Measurements from ENCODE around the gene SDHC. TPM values are rescaled to one million over a fixed set of nuclear protein-coding genes. Genes with fewer than 3 reads are reported as not detected.

The SDHC gene
- polyA plus RNA-seq, 3 donors, result 208 to 350 (median 323) TPM

GRCh38 chr1:161374373-161374772 lies 60.2 kb downstream of the SDHC start:
- DNase-seq, result no peak
- intact Hi-C loops (cut with micrococcal nuclease), result no loop called here
- no CpG with 5 or more reads among the region's 2 CpGs for WGBS (ENCODE audit: insufficient coverage)

DNA sequence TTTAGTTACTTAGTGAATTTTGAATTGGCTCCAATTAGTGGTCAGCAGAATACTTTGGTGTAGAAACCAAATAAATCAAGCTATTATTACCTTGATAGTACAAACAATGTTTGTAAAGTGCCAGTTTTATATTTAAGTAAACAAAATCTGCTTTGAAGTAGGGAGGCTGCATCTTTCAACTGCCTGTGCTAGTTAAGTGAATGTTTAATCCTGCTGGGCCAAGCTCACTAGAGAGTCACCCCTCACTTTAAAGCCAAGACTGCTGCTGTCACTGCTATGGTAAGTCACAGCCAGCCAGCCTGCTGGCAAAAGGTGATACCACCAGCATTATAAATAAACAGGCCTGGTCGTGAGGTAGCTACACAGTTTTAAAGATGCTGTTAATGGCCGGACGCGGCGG lies 63.8 kb downstream of the SDHC start:
- H3K36me3 ChIP-seq (replicated peaks in 1 of 2; ENCODE audit: control insufficient read depth in 1 of 2, insufficient read depth in 2 of 2, low read length in 2 of 2), result no peaks in the 10 kb centered on the region
- no peaks in the 10 kb centered on the region for H4K20me1 ChIP-seq (ENCODE audit: insufficient read depth, low read length)
- no peak for DNase-seq
- no peak overlapping the region for H3K27ac Mint-ChIP-seq
- H3K9me3 Mint-ChIP-seq, result peaks cover 0 to 2% (median 0%) of the 10 kb centered on the region in 7 donors
- H3K36me3 Mint-ChIP-seq, result no peaks in the 10 kb centered on the region
- no CpG with 5 or more reads among the region's 5 CpGs for WGBS (ENCODE audit: insufficient coverage)
- peaks cover 0 to 7% (median 1%) of the 10 kb centered on the region in 3 donors for H3K27me3 Mint-ChIP-seq (ENCODE audit: low read depth in 3 of 3)
- TF ChIP-seq CTCF (IDR thresholded peaks at IDR 0.05), result no peak
- no peaks in the 10 kb centered on the region for H3K27me3 ChIP-seq (ENCODE audit: control insufficient read depth in 2 of 2, insufficient read depth in 2 of 2, low read length in 2 of 2)
- H2AFZ ChIP-seq (ENCODE audit: insufficient read depth, low read depth, low read length, poor library complexity, severe bottlenecking), result no peak overlapping the region
- no peak overlapping the region for H3K4me3 ChIP-seq (replicated peaks in 1 of 3; ENCODE audit: low read depth in 2 of 3, low read length in 3 of 3)
- no peaks in the 10 kb centered on the region for H3K9me3 ChIP-seq (replicated peaks in 1 of 2; ENCODE audit: control insufficient read depth in 1 of 2, insufficient read depth in 1 of 2, low read length in 2 of 2)
- no peak overlapping the region for H3K4me3 Mint-ChIP-seq
- H3K4me1 ChIP-seq (ENCODE audit: control insufficient read depth in 1 of 2, insufficient read depth in 2 of 2, low read length in 2 of 2), result peaks cover 0 to 5% of the 10 kb centered on the region in 2 donors
- H3K79me2 ChIP-seq (ENCODE audit: insufficient read depth, low read length), result no peaks in the 10 kb centered on the region
- peaks cover 4% of the 10 kb centered on the region for H3K4me1 Mint-ChIP-seq
- no peak overlapping the region for H3K9ac ChIP-seq (ENCODE audit: insufficient read depth, low read length, poor library complexity, severe bottlenecking)
- H3K4me2 ChIP-seq (replicated peaks; ENCODE audit: extremely low read depth, low read length, poor library complexity, severe bottlenecking), result no peak overlapping the region
- intact Hi-C loops (cut with micrococcal nuclease), result loop anchor here in 1 of 2 donors (5.0 kb wide), 1 partner anchor 171 kb away; no protein-coding TSS in a partner anchor
- H3K27ac ChIP-seq (ENCODE audit: low read depth in 1 of 2, low read length in 2 of 2), result no peak overlapping the region

More at GRCh38 chr1:161374373-161374772, 60.2 kb downstream of the SDHC start:
- no peaks in the 10 kb centered on the region for H3K4me1 ChIP-seq (ENCODE audit: control insufficient read depth in 1 of 2, insufficient read depth in 2 of 2, low read length in 2 of 2)
- H3K27me3 ChIP-seq (ENCODE audit: control insufficient read depth in 2 of 2, insufficient read depth in 2 of 2, low read length in 2 of 2), result no peaks in the 10 kb centered on the region
- H3K9me3 ChIP-seq (replicated peaks in 1 of 2; ENCODE audit: control insufficient read depth in 1 of 2, insufficient read depth in 1 of 2, low read length in 2 of 2), result no peaks in the 10 kb centered on the region
- no peaks in the 10 kb centered on the region for H4K20me1 ChIP-seq (ENCODE audit: insufficient read depth, low read length)
- H3K36me3 ChIP-seq (replicated peaks in 1 of 2; ENCODE audit: control insufficient read depth in 1 of 2, insufficient read depth in 2 of 2, low read length in 2 of 2), result no peaks in the 10 kb centered on the region
- H2AFZ ChIP-seq (ENCODE audit: insufficient read depth, low read depth, low read length, poor library complexity, severe bottlenecking), result no peak overlapping the region
- Mint-ChIP-seq H3K4me3 (no peak overlapping the region), H3K4me1 (no peaks in the 10 kb centered on the region), H3K27ac (no peak overlapping the region), H3K27me3 (ENCODE audit: low read depth in 3 of 3) (peaks cover 0 to 7% (median 1%) of the 10 kb centered on the region in 3 donors), H3K36me3 (no peaks in the 10 kb centered on the region), H3K9me3 (no peaks in the 10 kb centered on the region)
- TF ChIP-seq CTCF (IDR thresholded peaks at IDR 0.05), result no peak
- no peak overlapping the region for H3K27ac ChIP-seq (ENCODE audit: low read depth in 1 of 2, low read length in 2 of 2)
- no peak overlapping the region for H3K4me3 ChIP-seq (replicated peaks in 1 of 3; ENCODE audit: low read depth in 2 of 3, low read length in 3 of 3)
- no peaks in the 10 kb centered on the region for H3K79me2 ChIP-seq (ENCODE audit: insufficient read depth, low read length)
- no peak overlapping the region for H3K9ac ChIP-seq (ENCODE audit: insufficient read depth, low read length, poor library complexity, severe bottlenecking)
- H3K4me2 ChIP-seq (replicated peaks; ENCODE audit: extremely low read depth, low read length, poor library complexity, severe bottlenecking), result no peak overlapping the region
